AG09319 (cell line): ENCODE data around the gene RPS6KA4.

Experiments used
- DNase-seq: peaks from one replicate; pipeline ENCODE4 v3.0.0-alpha.2; 2010; ENCODE audit warnings: low read depth; ENCODE audit errors: extremely low read depth
- CTCF ChIP-seq: IDR thresholded peaks from 2 replicates; pipeline ENCODE4 v1.5.1; 2011; ENCODE audit warnings: low read depth, mild to moderate bottlenecking, inconsistent platforms, low read length, moderate library complexity

RPS6KA4 gene

GRCh38 chr11:64358536-64358906 is 441 bp upstream of the RPS6KA4 start:
- no peak for DNase-seq
- no peak for TF ChIP-seq CTCF

GRCh38 chr11:64359712-64360445 is 917 bp downstream of the RPS6KA4 start:
- TF ChIP-seq CTCF = no peak
- DNase-seq = no peak

GRCh38 chr11:64360448-64360921 is 1.5 kb downstream of the RPS6KA4 start:
- DNase-seq = no peak
- TF ChIP-seq CTCF = no peak

GRCh38 chr11:64361659-64362058 is 2.7 kb downstream of the RPS6KA4 start:
- DNase-seq = no peak
- TF ChIP-seq CTCF = no peak

- DNase-seq = no peak
These were observed 3.4 kb downstream of the RPS6KA4 start for GRCh38 chr11:64362339-64362738.

GRCh38 chr11:64364435-64364834 is 5.5 kb downstream of the RPS6KA4 start:
- no peak for TF ChIP-seq CTCF

More at GRCh38 chr11:64362339-64362738, 3.4 kb downstream of the RPS6KA4 start:
- TF ChIP-seq CTCF = no peak

GRCh38 chr11:64364911-64365310 is 5.9 kb downstream of the RPS6KA4 start:
- TF ChIP-seq CTCF = no peak
- DNase-seq = no peak

More at GRCh38 chr11:64364435-64364834, 5.5 kb downstream of the RPS6KA4 start:
- DNase-seq = no peak
